Endothelial cell of umbilical vein (primary cell): ENCODE measurements around the gene FLRT1. TPM values are rescaled to one million over a fixed set of nuclear protein-coding genes. Genes with fewer than 3 reads are reported as not detected.

Experiments used
- BruUV-seq: library from RNA; stranded (reverse); fragments of 400-500 nt; replicated peaks from 2 replicates; lab custom pipeline; 2021; lab: Mats Ljungman, UMichigan
- CTCF ChIA-PET: fragments of 300-600, 350-600 bp; sonication (Branson Sonifier 250); formaldehyde crosslinking; loops from one replicate; lab custom pipeline; 2021; ENCODE audit warnings: antibody characterized with exemption, inconsistent platforms; lab: Charles Lee
- POLR2A ChIA-PET: fragments of 300-600, 350-600 bp; sonication (Branson Sonifier 250); formaldehyde crosslinking; loops from one replicate; lab custom pipeline; 2021; ENCODE audit warnings: antibody characterized with exemption, inconsistent platforms; lab: Charles Lee
- DNase-seq: peaks from one replicate; pipeline ENCODE4 v3.0.0-alpha.2; 2011; ENCODE audit warnings: low read depth, low spot score
- FAIRE-seq: peaks from 2 replicates; lab custom pipeline; 2011; peaks lifted over from hg19 to GRCh38; lab: Jason Lieb, UNC
- H2AFZ ChIP-seq: 2 replicates; pipeline ENCODE4 v1.6.0; 2012; ENCODE audit warnings: low read depth, low read length, control low read depth, inconsistent platforms
- H3K27ac ChIP-seq: 2 replicates; pipeline ENCODE4 v1.5.1; 2011; ENCODE audit warnings: low read depth, mild to moderate bottlenecking, control low read depth, low read length, moderate library complexity; ENCODE audit not compliant: insufficient read depth
- H3K27me3 ChIP-seq, 2 experiments: 2 replicates each; pipeline versions ENCODE4 v1.6.0 to v1.6.1; 2011; ENCODE audit warnings: low read length in 2 of 2, mixed read lengths in 1 of 2; ENCODE audit not compliant: control insufficient read depth in 2 of 2, insufficient read depth in 2 of 2
- H3K36me3 ChIP-seq, 2 experiments: 2 replicates in 1 of 2; 3 replicates in 1 of 2; pipeline ENCODE4 v1.5.1; 2011; ENCODE audit warnings: low read length in 2 of 2, mild to moderate bottlenecking in 1 of 2, moderate library complexity in 1 of 2; ENCODE audit not compliant: control insufficient read depth in 2 of 2, insufficient read depth in 2 of 2; ENCODE audit errors: extremely low read depth in 1 of 2
- H3K4me1 ChIP-seq: 3 replicates; pipeline ENCODE4 v1.5.1; 2011; ENCODE audit warnings: mild to moderate bottlenecking, low read length; ENCODE audit not compliant: control insufficient read depth, insufficient read depth; ENCODE audit errors: extremely low read depth
- H3K4me2 ChIP-seq: 2 replicates; pipeline ENCODE4 v1.6.1; 2011; ENCODE audit warnings: low read length, control low read depth, mixed read lengths; ENCODE audit not compliant: insufficient read depth
- H3K4me3 ChIP-seq, 3 experiments: fragments of 200-600 bp in 1 of 3; sonication (generic), shearing (Covaris generic) in 1 of 3; replicated peaks in 1 of 3; 2 replicates each; pipeline ENCODE4 v1.5.1; 2011 to 2016; ENCODE audit warnings: control low read depth in 3 of 3, low read length in 3 of 3, mild to moderate bottlenecking in 2 of 3, inconsistent platforms in 1 of 3, low read depth in 1 of 3, moderate library complexity in 1 of 3; ENCODE audit not compliant: insufficient read depth in 1 of 3
- H3K79me2 ChIP-seq: 2 replicates; pipeline ENCODE4 v1.6.0; 2012; ENCODE audit warnings: low read length, inconsistent platforms; ENCODE audit not compliant: control insufficient read depth, insufficient read depth
- H3K9ac ChIP-seq: replicated peaks from 2 replicates; pipeline ENCODE3; 2011; ENCODE audit warnings: low read length, control low read depth; ENCODE audit not compliant: insufficient read depth; ENCODE audit errors: extremely low read depth
- H3K9me1 ChIP-seq: replicated peaks from 3 replicates; pipeline ENCODE4 v1.6.0; 2011; ENCODE audit warnings: mild to moderate bottlenecking, low read length; ENCODE audit not compliant: control insufficient read depth, insufficient read depth; ENCODE audit errors: extremely low read depth
- H3K9me3 ChIP-seq: replicated peaks from 2 replicates; pipeline ENCODE4 v1.5.1; 2012; ENCODE audit warnings: low read length, inconsistent platforms; ENCODE audit not compliant: control insufficient read depth, insufficient read depth
- H4K20me1 ChIP-seq: replicated peaks from 2 replicates; pipeline ENCODE3; 2011; ENCODE audit warnings: mild to moderate bottlenecking, low read length; ENCODE audit not compliant: control insufficient read depth, insufficient read depth; ENCODE audit errors: extremely low read depth
- CTCF ChIP-seq, 2 donors: IDR thresholded peaks; 1 replicate in 1 of 2; 2 replicates in 1 of 2; pipeline ENCODE4 v1.5.1; 2011; ENCODE audit warnings: low read length in 2 of 2, mild to moderate bottlenecking in 2 of 2, moderate library complexity in 2 of 2, control low read depth in 1 of 2, inconsistent platforms in 1 of 2, low read depth in 1 of 2; ENCODE audit not compliant: insufficient read depth in 1 of 2; ENCODE audit errors: extremely low read depth in 1 of 2
- EZH2 ChIP-seq: IDR thresholded peaks from 2 replicates; pipeline ENCODE4 v1.6.1; 2012; ENCODE audit warnings: borderline replicate concordance, low read depth, mild to moderate bottlenecking, moderate library complexity, low read length, inconsistent platforms; ENCODE audit not compliant: severe bottlenecking
- FOS ChIP-seq: IDR thresholded peaks from 2 replicates; pipeline ENCODE4 v1.6.1; 2011; ENCODE audit warnings: mild to moderate bottlenecking, low read length, moderate library complexity, borderline replicate concordance; ENCODE audit not compliant: insufficient read depth
- GATA2 ChIP-seq: IDR thresholded peaks from 2 replicates; pipeline ENCODE4 v1.7.0; 2011; ENCODE audit warnings: low read depth, mild to moderate bottlenecking, moderate library complexity, mixed read lengths, low read length; ENCODE audit not compliant: insufficient read length, insufficient read depth
- JUN ChIP-seq: IDR thresholded peaks from 2 replicates; pipeline ENCODE4 v1.6.1; 2011; ENCODE audit warnings: borderline replicate concordance, low read depth; ENCODE audit not compliant: insufficient read length, insufficient read depth
- MAX ChIP-seq: IDR thresholded peaks from 2 replicates; pipeline ENCODE4 v1.6.1; 2011; ENCODE audit not compliant: insufficient read depth, insufficient read length
- POLR2A ChIP-seq: IDR thresholded peaks from 2 replicates; pipeline ENCODE4 v1.6.1; 2012; ENCODE audit warnings: low read depth, mild to moderate bottlenecking, control low read depth, low read length
- POLR2AphosphoS5 ChIP-seq: IDR thresholded peaks from 2 replicates; pipeline ENCODE4 v1.6.1; 2012; ENCODE audit warnings: low read depth, mild to moderate bottlenecking, control low read depth, low read length, moderate library complexity; ENCODE audit not compliant: insufficient read depth
- dilution Hi-C: fragments of 300-500 bp; cut with MboI; formaldehyde crosslinking; loops from one replicate; pipeline ENCODE4 v1.15.0; 2019; ENCODE audit warnings: low sequenced_read_pairs; ENCODE audit not compliant: extremely low pct_ligation_motif_present
- intact Hi-C: fragments of 100-400 bp; cut with micrococcal nuclease; formaldehyde crosslinking; loops from one replicate; pipeline ENCODE4 v1.10.0; 2022
- polyA plus RNA-seq, 4 experiments: library from polyadenylated mRNA; depleted of rRNA in 3 of 4; stranded (reverse) in 3 of 4; unstranded in 1 of 4; fragments of >200 nt; gene quantifications; 2 replicates each; pipeline versions ENCODE4 v1.2.1 to v1.2.3, GENCODE V29; 2011 to 2012; ENCODE audit warnings: missing spikeins in 1 of 4
- total RNA-seq: library from RNA; stranded (reverse); gene quantifications from 2 replicates; pipeline ENCODE4 v1.2.3, GENCODE V29; 2021

The FLRT1 gene
- total and polyA plus RNA-seq, 2 donors (not counting 3 experiments of a cell fraction or from before 2014, with no cell fraction given): not detected

- Histone ChIP-seq H3K9me3 (no peaks in the 10 kb centered on the region), H3K9ac (no peak overlapping the region), H3K27me3 (no peaks in the 10 kb centered on the region), H2AFZ (no peak overlapping the region), H4K20me1 (no peaks in the 10 kb centered on the region), H3K36me3 (no peaks in the 10 kb centered on the region), H3K4me3 (no peak overlapping the region), H3K4me2 (no peak overlapping the region), H3K27ac (no peak overlapping the region), H3K79me2 (no peaks in the 10 kb centered on the region), H3K9me1 (no peaks in the 10 kb centered on the region), H3K4me1 (no peaks in the 10 kb centered on the region)
- FAIRE-seq (no peak), DNase-seq (no peak)
- intact Hi-C loops (no loop called here), dilution Hi-C loops (no loop called here)
- ChIA-PET CTCF (interaction anchor here (1.2 kb wide), 2 partner anchors 14 to 27 kb away, joined by 3 to 6 read pairs; no protein-coding TSS in a partner anchor), POLR2A (no interaction called here)
- BruUV-seq: no TSS peak
- TF ChIP-seq FOS (no peak), MAX (no peak), EZH2 (no peak), JUN (no peak), POLR2A (no peak), POLR2AphosphoS5 (no peak), CTCF (IDR thresholded peaks at IDR 0.05; ENCODE audit: extremely low read depth in 1 of 2, insufficient read depth in 1 of 2, low read depth in 1 of 2, low read length in 2 of 2) (no peak), GATA2 (no peak)
These were observed 14.0 kb upstream of the FLRT1 start for GRCh38 chr11:64021757-64022093.
